ENCODE data around the gene NCSTN.

DNA sequence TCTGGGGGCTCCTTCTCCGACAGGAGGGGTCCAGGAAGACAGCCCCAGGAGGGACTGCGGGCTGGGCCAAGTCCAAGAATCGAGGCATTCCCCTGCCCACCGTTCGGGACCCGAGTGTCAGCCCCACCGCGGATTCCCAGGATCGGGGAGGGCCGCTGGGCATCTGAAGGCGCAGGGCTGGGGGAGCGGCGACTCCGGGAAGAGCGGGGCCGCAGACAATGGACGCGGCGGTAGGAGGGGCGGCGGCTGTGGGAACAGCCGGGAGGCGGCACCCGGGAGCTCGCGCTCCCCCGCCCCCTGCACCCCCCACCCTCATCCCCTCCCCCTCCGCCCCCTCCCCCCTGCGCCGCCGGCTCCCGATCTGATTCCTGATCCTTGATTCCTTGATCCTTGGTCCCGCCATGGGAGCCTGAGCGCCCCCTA, 57.1 kb downstream of the NCSTN start, which contains the start of gene VANGL2:
- TF ChIP-seq, protein P1, sequence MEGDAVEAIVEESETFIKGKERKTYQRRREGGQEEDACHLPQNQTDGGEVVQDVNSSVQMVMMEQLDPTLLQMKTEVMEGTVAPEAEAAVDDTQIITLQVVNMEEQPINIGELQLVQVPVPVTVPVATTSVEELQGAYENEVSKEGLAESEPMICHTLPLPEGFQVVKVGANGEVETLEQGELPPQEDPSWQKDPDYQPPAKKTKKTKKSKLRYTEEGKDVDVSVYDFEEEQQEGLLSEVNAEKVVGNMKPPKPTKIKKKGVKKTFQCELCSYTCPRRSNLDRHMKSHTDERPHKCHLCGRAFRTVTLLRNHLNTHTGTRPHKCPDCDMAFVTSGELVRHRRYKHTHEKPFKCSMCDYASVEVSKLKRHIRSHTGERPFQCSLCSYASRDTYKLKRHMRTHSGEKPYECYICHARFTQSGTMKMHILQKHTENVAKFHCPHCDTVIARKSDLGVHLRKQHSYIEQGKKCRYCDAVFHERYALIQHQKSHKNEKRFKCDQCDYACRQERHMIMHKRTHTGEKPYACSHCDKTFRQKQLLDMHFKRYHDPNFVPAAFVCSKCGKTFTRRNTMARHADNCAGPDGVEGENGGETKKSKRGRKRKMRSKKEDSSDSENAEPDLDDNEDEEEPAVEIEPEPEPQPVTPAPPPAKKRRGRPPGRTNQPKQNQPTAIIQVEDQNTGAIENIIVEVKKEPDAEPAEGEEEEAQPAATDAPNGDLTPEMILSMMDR (IDR thresholded peaks at IDR 0.05; ENCODE audit: low read depth, low read length): no peak
- TF ChIP-seq EZH2phosphoT487 (IDR thresholded peaks at IDR 0.05; ENCODE audit: low read depth): no peak

Data from OCI-LY3 (cell line).